HG03108 (cell line): ENCODE measurements around the gene KIF17.

Source experiments
- ATAC-seq: cut with Tn5 transposase; IDR thresholded peaks from one replicate; pipeline ENCODE4 v1.9.1; 2021; ENCODE audit warnings: moderate library complexity; ENCODE audit not compliant: unreplicated experiment

Gene KIF17

GRCh38 chr1:20663365-20663764 is 54.4 kb downstream of the KIF17 start:
- no peak for ATAC-seq

GRCh38 chr1:20662110-20662475 is 55.7 kb downstream of the KIF17 start:
- ATAC-seq, result no peak

- ATAC-seq, result peak; percentile 94
Measured at GRCh38 chr1:20661207-20662109, 56.3 kb downstream of the KIF17 start, which contains the start of gene DDOST. Gene DDOST (minus strand): TSS chr1:20661369. CDS start chr1:20661350, 19 bp downstream.

- no peak for ATAC-seq
Measured at GRCh38 chr1:20660847-20661206, 57.0 kb downstream of the KIF17 start.

GRCh38 chr1:20660363-20660762 is 57.4 kb downstream of the KIF17 start:
- ATAC-seq, result no peak

GRCh38 chr1:20658166-20658915 is 59.5 kb downstream of the KIF17 start:
- ATAC-seq, result no peak

- ATAC-seq, result no peak
Measured at GRCh38 chr1:20657024-20657423, 60.8 kb downstream of the KIF17 start.

GRCh38 chr1:20654104-20654690 is 63.6 kb downstream of the KIF17 start:
- no peak for ATAC-seq

GRCh38 chr1:20652300-20652699 is 65.5 kb downstream of the KIF17 start:
- no peak for ATAC-seq

- ATAC-seq, result no peak
Measured at GRCh38 chr1:20648946-20649345, 68.9 kb downstream of the KIF17 start.

- no peak for ATAC-seq
Measured at GRCh38 chr1:20648438-20648837, 69.4 kb downstream of the KIF17 start.

- no peak for ATAC-seq
Measured at GRCh38 chr1:20645414-20645813, 72.4 kb downstream of the KIF17 start.

- ATAC-seq, result no peak
Measured at GRCh38 chr1:20644416-20644815, 73.4 kb downstream of the KIF17 start.

- no peak for ATAC-seq
Measured at GRCh38 chr1:20643080-20643479, 74.7 kb downstream of the KIF17 start.

- ATAC-seq, result no peak
Measured at GRCh38 chr1:20641975-20642374, 75.8 kb downstream of the KIF17 start.

- no peak for ATAC-seq
Measured at GRCh38 chr1:20640183-20640597, 77.6 kb downstream of the KIF17 start.

- no peak for ATAC-seq
Measured at GRCh38 chr1:20636785-20637347, 80.9 kb downstream of the KIF17 start.

- ATAC-seq, result no peak
Measured at GRCh38 chr1:20634594-20635084, 83.2 kb downstream of the KIF17 start.

GRCh38 chr1:20634065-20634593 is 83.7 kb downstream of the KIF17 start:
- ATAC-seq, result no peak

- no peak for ATAC-seq
Measured at GRCh38 chr1:20633190-20634064, 84.4 kb downstream of the KIF17 start, which contains the start of gene PINK1. Gene PINK1 (plus strand): TSS chr1:20633458. CDS start chr1:20633549, 91 bp downstream.
